Endothelial cell of umbilical vein (primary cell): ENCODE measurements around the gene GRK6.

ENCODE experiments used
- EZH2 ChIP-seq: IDR thresholded peaks from 2 replicates; pipeline ENCODE4 v1.6.1; 2012; ENCODE audit warnings: borderline replicate concordance, low read depth, mild to moderate bottlenecking, moderate library complexity, low read length, inconsistent platforms; ENCODE audit not compliant: severe bottlenecking
- FOS ChIP-seq: IDR thresholded peaks from 2 replicates; pipeline ENCODE4 v1.6.1; 2011; ENCODE audit warnings: mild to moderate bottlenecking, low read length, moderate library complexity, borderline replicate concordance; ENCODE audit not compliant: insufficient read depth
- JUN ChIP-seq: IDR thresholded peaks from 2 replicates; pipeline ENCODE4 v1.6.1; 2011; ENCODE audit warnings: borderline replicate concordance, low read depth; ENCODE audit not compliant: insufficient read length, insufficient read depth
- POLR2A ChIP-seq: IDR thresholded peaks from 2 replicates; pipeline ENCODE4 v1.6.1; 2012; ENCODE audit warnings: low read depth, mild to moderate bottlenecking, control low read depth, low read length
- POLR2AphosphoS5 ChIP-seq: IDR thresholded peaks from 2 replicates; pipeline ENCODE4 v1.6.1; 2012; ENCODE audit warnings: low read depth, mild to moderate bottlenecking, control low read depth, low read length, moderate library complexity; ENCODE audit not compliant: insufficient read depth
- TF ChIP-seq, protein P1 (sequence below), 2 donors: IDR thresholded peaks; 1 replicate in 1 of 2; 2 replicates in 1 of 2; pipeline ENCODE4 v1.5.1; 2011; ENCODE audit warnings: low read length in 2 of 2, mild to moderate bottlenecking in 2 of 2, moderate library complexity in 2 of 2, control low read depth in 1 of 2, inconsistent platforms in 1 of 2, low read depth in 1 of 2; ENCODE audit not compliant: insufficient read depth in 1 of 2; ENCODE audit errors: extremely low read depth in 1 of 2
- TF ChIP-seq, protein P2 (sequence below): IDR thresholded peaks from 2 replicates; pipeline ENCODE4 v1.6.1; 2011; ENCODE audit not compliant: insufficient read depth, insufficient read length

DNA sequence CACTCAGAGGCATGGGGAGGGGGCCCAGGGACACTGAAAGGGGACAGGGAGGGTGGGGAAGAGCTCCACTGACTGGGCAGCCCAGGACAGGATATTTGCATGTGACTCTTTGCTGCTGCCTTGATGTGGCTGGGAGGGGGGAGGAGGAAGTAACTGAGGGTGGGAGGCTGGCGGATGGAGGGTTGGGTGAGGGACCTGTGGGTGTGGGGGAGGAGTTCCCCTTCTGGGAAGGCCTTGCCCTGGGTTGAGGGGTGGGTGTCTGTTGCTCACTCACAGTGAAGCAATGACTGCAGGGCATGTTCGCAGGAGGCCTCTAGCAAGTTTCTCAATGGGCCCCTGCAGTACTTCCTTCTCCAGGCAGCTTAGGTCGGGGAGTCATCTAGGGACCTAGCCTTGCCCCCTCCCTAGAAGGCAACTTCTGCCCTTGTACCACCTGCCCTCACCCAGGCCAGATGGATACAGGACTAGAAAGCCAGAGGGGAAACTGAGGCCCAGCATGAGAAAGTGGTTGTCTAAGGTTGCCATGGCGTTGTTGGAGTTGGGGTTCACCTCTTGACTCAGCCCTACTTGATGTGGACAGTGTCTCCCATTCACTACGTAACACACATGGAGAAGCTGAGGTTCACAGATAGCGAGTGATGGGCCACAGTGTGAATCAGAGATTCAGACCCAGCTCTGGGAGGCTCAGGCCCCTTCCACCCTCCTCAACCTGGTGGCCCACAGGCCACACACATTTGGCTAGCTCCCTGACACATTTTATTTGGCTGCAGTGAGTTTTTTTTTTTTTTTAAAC lies 3.0 kb downstream of the GRK6 start:
- TF ChIP-seq, protein P1, sequence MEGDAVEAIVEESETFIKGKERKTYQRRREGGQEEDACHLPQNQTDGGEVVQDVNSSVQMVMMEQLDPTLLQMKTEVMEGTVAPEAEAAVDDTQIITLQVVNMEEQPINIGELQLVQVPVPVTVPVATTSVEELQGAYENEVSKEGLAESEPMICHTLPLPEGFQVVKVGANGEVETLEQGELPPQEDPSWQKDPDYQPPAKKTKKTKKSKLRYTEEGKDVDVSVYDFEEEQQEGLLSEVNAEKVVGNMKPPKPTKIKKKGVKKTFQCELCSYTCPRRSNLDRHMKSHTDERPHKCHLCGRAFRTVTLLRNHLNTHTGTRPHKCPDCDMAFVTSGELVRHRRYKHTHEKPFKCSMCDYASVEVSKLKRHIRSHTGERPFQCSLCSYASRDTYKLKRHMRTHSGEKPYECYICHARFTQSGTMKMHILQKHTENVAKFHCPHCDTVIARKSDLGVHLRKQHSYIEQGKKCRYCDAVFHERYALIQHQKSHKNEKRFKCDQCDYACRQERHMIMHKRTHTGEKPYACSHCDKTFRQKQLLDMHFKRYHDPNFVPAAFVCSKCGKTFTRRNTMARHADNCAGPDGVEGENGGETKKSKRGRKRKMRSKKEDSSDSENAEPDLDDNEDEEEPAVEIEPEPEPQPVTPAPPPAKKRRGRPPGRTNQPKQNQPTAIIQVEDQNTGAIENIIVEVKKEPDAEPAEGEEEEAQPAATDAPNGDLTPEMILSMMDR (IDR thresholded peaks at IDR 0.05; ENCODE audit: extremely low read depth in 1 of 2, insufficient read depth in 1 of 2, low read depth in 1 of 2, low read length in 2 of 2), result no peak
- TF ChIP-seq POLR2A (no peak), FOS (no peak), EZH2 (no peak), POLR2AphosphoS5 (no peak), JUN (no peak)
- TF ChIP-seq, protein P2, sequence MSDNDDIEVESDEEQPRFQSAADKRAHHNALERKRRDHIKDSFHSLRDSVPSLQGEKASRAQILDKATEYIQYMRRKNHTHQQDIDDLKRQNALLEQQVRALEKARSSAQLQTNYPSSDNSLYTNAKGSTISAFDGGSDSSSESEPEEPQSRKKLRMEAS, result no peak
